ENCODE measurements around the gene SETD1A. TPM values are rescaled to one million over a fixed set of nuclear protein-coding genes. Genes with fewer than 3 reads are reported as not detected.

SETD1A gene
- total RNA-seq, 1 experiment from 2014 or later = 4.3 TPM

GRCh38 chr16:30953511-30954124, 3.9 kb upstream of the SETD1A start:
- H3K9ac ChIP-seq (ENCODE audit: low read length) = peak overlapping the region; percentile 43; the same call in 1 of the 2 replicates
- H3K9me3 ChIP-seq (ENCODE audit: low read length) = no peaks in the 10 kb centered on the region
- peaks cover 14% of the 10 kb centered on the region for H3K79me2 ChIP-seq (ENCODE audit: low read length)
- H3K27ac ChIP-seq (ENCODE audit: low read length) = 0 out of 2 replicates have a peak overlapping the region, but pooled peaks have one; percentile 48
- no peak overlapping the region for H2AFZ ChIP-seq (ENCODE audit: low read length)
- H3K27me3 ChIP-seq (ENCODE audit: low read length) = no peaks in the 10 kb centered on the region
- no peak overlapping the region for H3K4me3 ChIP-seq (ENCODE audit: low read length)
- peak; percentile 93 for DNase-seq
- peaks cover 3% of the 10 kb centered on the region; the same call in 1 of the 2 replicates for H4K20me1 ChIP-seq (ENCODE audit: insufficient read depth, low read depth, low read length)
- H3K36me3 ChIP-seq (ENCODE audit: insufficient read depth, low read length) = no peaks in the 10 kb centered on the region
- H3K4me2 ChIP-seq (ENCODE audit: low read depth, low read length, poor library complexity, severe bottlenecking) = no peak overlapping the region
- no peaks in the 10 kb centered on the region for H3K9me2 ChIP-seq (replicated peaks; ENCODE audit: insufficient read depth, low read length)
- H3K4me1 ChIP-seq (ENCODE audit: low read length) = peaks cover 37% of the 10 kb centered on the region

DNA sequence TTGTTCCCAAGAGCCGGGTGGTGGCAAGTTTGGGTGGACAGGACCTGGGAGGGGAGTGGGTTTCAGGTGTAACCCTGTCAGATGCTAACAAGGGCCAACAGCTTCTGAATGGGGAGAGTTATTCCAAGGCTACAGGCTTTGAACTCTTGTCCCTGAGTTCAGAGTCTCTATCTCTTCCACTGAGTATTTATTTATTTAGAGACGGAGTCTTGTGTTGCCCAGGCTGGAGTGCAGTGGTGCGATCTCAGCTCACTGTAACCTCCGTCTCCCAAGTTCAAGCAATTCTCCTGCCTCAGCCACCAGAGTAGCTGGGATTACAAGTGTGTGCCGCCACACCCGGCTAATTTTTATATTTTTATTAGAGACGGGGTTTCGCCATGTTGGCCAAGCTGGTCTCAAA, 2.6 kb upstream of the SETD1A start:
- Histone ChIP-seq H4K20me1 (ENCODE audit: insufficient read depth, low read depth, low read length) (peaks cover 8% of the 10 kb centered on the region), H3K27me3 (ENCODE audit: low read length) (no peaks in the 10 kb centered on the region), H3K27ac (ENCODE audit: low read length) (no peak overlapping the region), H3K9me3 (ENCODE audit: low read length) (no peaks in the 10 kb centered on the region), H3K9me2 (replicated peaks; ENCODE audit: insufficient read depth, low read length) (no peaks in the 10 kb centered on the region), H2AFZ (ENCODE audit: low read length) (no peak overlapping the region), H3K4me2 (ENCODE audit: low read depth, low read length, poor library complexity, severe bottlenecking) (no peak overlapping the region), H3K9ac (ENCODE audit: low read length) (no peak overlapping the region), H3K4me1 (ENCODE audit: low read length) (peaks cover 40% of the 10 kb centered on the region), H3K36me3 (ENCODE audit: insufficient read depth, low read length) (peaks cover 9% of the 10 kb centered on the region; the same call in 1 of the 2 replicates), H3K79me2 (ENCODE audit: low read length) (peaks cover 18% of the 10 kb centered on the region), H3K4me3 (ENCODE audit: low read length) (no peak overlapping the region)
- no peak for DNase-seq

DNA sequence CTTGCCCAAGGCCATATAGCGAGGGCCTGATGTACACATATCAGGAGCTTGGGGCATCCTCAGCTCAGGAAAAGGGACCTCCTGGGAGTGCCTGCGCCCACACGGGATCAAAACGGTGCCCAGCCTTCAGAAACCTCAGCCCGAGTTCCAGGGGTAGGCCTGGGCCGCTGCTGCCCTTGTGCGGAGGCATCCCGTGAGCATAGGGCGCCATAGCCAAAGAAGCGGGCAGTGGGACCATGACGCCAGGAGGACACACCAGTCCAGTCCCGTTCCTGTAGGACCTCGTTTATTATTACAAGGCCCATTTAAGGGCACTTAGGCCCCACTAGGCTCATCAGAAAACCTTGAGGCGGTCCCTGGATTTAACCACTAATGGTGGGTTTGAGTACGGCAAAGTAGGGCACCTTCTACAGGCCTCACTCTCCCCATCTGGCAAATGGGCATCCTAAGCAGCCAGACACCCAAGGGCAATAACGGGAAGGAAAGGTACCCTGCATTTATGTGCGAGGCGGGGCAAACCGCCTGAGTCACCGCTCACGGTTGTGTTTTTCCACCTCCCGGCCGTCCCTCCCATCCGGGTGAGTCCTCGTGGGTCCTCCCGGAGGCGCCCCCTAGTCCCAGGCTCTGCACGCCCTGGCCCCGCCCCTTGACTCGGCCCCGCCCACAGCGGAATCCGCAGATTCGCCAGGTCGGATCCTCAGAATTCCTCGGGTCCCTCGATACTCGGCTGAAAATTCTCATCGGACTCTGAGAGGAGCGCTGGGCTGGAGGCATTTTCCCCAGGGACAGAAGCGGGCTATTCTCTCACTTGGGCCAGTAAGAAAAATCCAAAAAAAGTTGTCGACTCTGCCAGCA, 726 bp upstream of the SETD1A start:
- no peaks in the 10 kb centered on the region for H3K27me3 ChIP-seq (ENCODE audit: low read length)
- peaks cover 23% of the 10 kb centered on the region for H3K79me2 ChIP-seq (ENCODE audit: low read length)
- peak; percentile 92 for DNase-seq
- no peaks in the 10 kb centered on the region for H3K9me2 ChIP-seq (replicated peaks; ENCODE audit: insufficient read depth, low read length)
- H2AFZ ChIP-seq (ENCODE audit: low read length) = peak overlapping the region; percentile 98
- peak overlapping the region; percentile 87 for H3K4me3 ChIP-seq (ENCODE audit: low read length)
- H3K27ac ChIP-seq (ENCODE audit: low read length) = peak overlapping the region; percentile 93
- H4K20me1 ChIP-seq (ENCODE audit: insufficient read depth, low read depth, low read length) = peaks cover 10% of the 10 kb centered on the region
- H3K4me2 ChIP-seq (ENCODE audit: low read depth, low read length, poor library complexity, severe bottlenecking) = peak overlapping the region; percentile 98
- peak overlapping the region; percentile 96 for H3K9ac ChIP-seq (ENCODE audit: low read length)
- H3K4me1 ChIP-seq (ENCODE audit: low read length) = peaks cover 33% of the 10 kb centered on the region
- H3K9me3 ChIP-seq (ENCODE audit: low read length) = no peaks in the 10 kb centered on the region
- H3K36me3 ChIP-seq (ENCODE audit: insufficient read depth, low read length) = peaks cover 25% of the 10 kb centered on the region; the same call in 1 of the 2 replicates

DNA sequence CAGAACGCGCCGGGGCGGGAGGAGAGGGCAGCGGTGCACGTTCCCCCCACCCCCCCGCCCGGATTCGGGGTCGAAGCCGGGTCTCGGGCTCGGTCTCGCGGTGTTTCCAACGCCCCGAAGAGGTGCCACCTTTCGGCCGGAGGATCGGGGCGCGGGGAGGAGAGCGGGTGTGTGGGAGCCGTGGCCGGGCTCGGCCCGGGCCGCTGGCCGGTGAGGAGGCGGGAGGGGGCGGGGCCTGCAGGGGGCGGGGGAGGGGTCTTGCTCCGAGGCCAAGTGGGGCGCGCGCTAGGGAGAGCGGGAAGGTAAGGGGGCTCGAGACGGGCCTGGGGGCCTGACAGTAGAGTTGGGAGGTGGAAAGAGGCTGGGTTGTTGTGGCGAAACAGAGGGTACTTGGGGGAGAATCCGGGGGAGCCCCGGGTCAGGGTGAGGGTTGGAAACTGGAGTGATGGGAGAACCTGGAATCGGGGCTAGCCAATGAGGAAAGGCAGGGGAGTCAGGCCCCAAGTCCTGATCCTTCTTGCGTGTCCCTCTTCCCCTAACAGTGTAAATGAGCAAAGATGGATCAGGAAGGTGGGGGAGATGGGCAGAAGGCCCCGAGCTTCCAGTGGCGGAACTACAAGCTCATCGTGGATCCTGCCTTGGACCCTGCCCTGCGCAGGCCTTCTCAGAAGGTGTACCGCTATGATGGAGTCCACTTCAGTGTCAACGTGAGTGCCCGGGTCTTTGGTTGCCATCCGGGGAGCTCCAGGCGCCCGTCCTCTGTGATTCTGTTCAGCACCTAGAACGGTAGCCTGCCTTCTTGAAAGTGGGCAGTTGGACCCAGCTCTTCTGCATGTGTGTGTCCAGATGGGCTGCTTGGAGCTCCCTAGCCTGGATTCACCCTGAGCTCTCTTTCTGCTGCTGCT, 873 bp downstream of the SETD1A start:
- peak overlapping the region; percentile 96 for H3K9ac ChIP-seq (ENCODE audit: low read length)
- no peaks in the 10 kb centered on the region for H3K9me2 ChIP-seq (replicated peaks; ENCODE audit: insufficient read depth, low read length)
- H3K36me3 ChIP-seq (ENCODE audit: insufficient read depth, low read length) = peaks cover 35% of the 10 kb centered on the region
- H3K4me1 ChIP-seq (ENCODE audit: low read length) = peaks cover 31% of the 10 kb centered on the region
- H3K4me2 ChIP-seq (ENCODE audit: low read depth, low read length, poor library complexity, severe bottlenecking) = peak overlapping the region; percentile 77
- no peak overlapping the region; the same call in 1 of the 2 replicates for H3K27ac ChIP-seq (ENCODE audit: low read length)
- peak overlapping the region; percentile 87 for H3K4me3 ChIP-seq (ENCODE audit: low read length)
- DNase-seq = peak; percentile 80
- no peaks in the 10 kb centered on the region for H3K9me3 ChIP-seq (ENCODE audit: low read length)
- no peak overlapping the region for H2AFZ ChIP-seq (ENCODE audit: low read length)
- peaks cover 10% of the 10 kb centered on the region for H4K20me1 ChIP-seq (ENCODE audit: insufficient read depth, low read depth, low read length)
- peaks cover 26% of the 10 kb centered on the region for H3K79me2 ChIP-seq (ENCODE audit: low read length)
- no peaks in the 10 kb centered on the region for H3K27me3 ChIP-seq (ENCODE audit: low read length)

DNA sequence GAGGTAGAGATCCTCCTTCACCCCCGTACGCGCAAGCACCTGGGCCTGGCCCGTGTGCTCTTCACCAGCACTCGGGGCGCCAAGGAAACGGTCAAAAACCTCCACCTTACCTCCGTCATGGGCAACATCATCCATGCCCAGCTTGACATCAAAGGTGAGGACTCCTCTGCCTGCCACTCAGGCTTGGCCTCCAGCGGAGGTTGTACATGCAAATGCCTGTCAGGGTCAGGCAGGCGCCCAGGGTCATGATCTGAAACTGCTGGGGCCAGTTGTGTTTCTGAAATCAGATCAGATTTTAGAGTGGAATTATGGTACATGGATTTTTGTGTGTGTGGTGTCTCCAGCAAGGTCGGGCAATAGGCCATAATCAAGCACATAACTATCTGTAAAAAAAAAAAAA, 3.8 kb downstream of the SETD1A start:
- H4K20me1 ChIP-seq (ENCODE audit: insufficient read depth, low read depth, low read length) = peaks cover 10% of the 10 kb centered on the region
- H3K27me3 ChIP-seq (ENCODE audit: low read length) = no peaks in the 10 kb centered on the region
- no peak overlapping the region for H3K4me3 ChIP-seq (ENCODE audit: low read length)
- H3K4me2 ChIP-seq (ENCODE audit: low read depth, low read length, poor library complexity, severe bottlenecking) = no peak overlapping the region
- H3K9me2 ChIP-seq (replicated peaks; ENCODE audit: insufficient read depth, low read length) = no peaks in the 10 kb centered on the region
- H3K36me3 ChIP-seq (ENCODE audit: insufficient read depth, low read length) = peaks cover 51% of the 10 kb centered on the region
- H3K27ac ChIP-seq (ENCODE audit: low read length) = no peak overlapping the region
- DNase-seq = no peak
- H3K79me2 ChIP-seq (ENCODE audit: low read length) = peaks cover 26% of the 10 kb centered on the region
- no peak overlapping the region for H2AFZ ChIP-seq (ENCODE audit: low read length)
- no peaks in the 10 kb centered on the region for H3K9me3 ChIP-seq (ENCODE audit: low read length)
- H3K9ac ChIP-seq (ENCODE audit: low read length) = no peak overlapping the region
- peaks cover 22% of the 10 kb centered on the region for H3K4me1 ChIP-seq (ENCODE audit: low read length)

DNA sequence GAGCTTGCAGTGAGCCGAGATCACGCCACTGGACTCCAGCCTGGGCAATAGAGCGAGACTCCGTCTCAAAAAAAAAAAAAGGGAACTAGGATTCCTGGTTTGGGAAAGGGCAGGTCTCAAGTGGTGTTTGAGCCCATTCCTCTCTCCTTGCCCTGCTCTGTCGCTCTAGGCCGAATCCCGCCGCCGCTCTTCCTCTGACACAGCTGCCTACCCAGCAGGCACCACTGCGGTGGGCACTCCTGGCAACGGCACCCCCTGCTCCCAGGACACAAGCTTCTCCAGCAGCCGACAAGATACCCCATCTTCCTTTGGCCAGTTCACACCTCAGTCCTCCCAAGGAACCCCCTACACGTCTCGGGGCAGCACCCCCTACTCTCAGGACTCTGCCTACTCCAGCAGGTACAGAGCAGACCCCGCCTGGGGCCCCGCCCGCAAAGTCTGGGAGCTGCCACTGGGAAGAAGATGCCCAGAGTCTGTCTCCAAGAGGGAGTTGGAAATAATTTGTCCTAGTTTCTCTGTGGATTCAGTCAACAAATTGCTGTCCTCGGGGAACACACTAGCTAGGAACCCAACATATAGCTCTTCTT, 6.5 kb downstream of the SETD1A start:
- Histone ChIP-seq H3K79me2 (ENCODE audit: low read length) (peaks cover 18% of the 10 kb centered on the region), H3K4me3 (ENCODE audit: low read length) (no peak overlapping the region), H3K9me3 (ENCODE audit: low read length) (no peaks in the 10 kb centered on the region), H4K20me1 (ENCODE audit: insufficient read depth, low read depth, low read length) (peaks cover 4% of the 10 kb centered on the region; the same call in 1 of the 2 replicates), H2AFZ (ENCODE audit: low read length) (no peak overlapping the region), H3K4me1 (ENCODE audit: low read length) (peaks cover 6% of the 10 kb centered on the region), H3K27me3 (ENCODE audit: low read length) (no peaks in the 10 kb centered on the region), H3K36me3 (ENCODE audit: insufficient read depth, low read length) (peaks cover 58% of the 10 kb centered on the region), H3K27ac (ENCODE audit: low read length) (no peak overlapping the region), H3K9ac (ENCODE audit: low read length) (no peak overlapping the region), H3K4me2 (ENCODE audit: low read depth, low read length, poor library complexity, severe bottlenecking) (no peak overlapping the region), H3K9me2 (replicated peaks; ENCODE audit: insufficient read depth, low read length) (no peaks in the 10 kb centered on the region)
- no peak for DNase-seq

DNA sequence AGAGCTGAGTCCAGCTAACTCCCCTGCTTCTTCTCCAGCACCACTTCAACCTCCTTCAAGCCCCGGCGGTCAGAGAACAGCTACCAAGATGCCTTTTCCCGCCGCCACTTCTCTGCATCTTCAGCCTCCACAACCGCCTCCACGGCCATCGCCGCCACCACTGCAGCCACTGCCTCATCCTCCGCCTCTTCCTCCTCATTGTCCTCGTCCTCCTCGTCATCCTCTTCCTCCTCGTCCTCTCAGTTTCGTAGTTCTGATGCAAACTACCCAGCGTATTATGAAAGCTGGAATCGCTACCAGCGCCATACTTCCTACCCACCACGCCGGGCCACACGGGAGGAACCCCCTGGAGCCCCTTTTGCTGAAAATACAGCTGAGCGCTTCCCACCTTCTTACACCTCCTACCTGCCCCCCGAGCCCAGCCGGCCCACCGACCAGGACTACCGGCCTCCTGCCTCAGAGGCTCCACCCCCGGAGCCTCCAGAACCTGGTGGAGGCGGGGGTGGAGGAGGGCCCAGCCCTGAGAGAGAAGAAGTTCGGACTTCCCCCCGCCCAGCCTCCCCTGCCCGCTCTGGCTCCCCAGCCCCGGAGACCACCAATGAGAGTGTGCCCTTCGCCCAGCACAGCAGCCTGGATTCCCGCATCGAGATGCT, 7.1 kb downstream of the SETD1A start:
- H3K36me3 ChIP-seq (ENCODE audit: insufficient read depth, low read length) = peaks cover 52% of the 10 kb centered on the region
- H3K9me2 ChIP-seq (replicated peaks; ENCODE audit: insufficient read depth, low read length) = no peaks in the 10 kb centered on the region
- H3K79me2 ChIP-seq (ENCODE audit: low read length) = peaks cover 11% of the 10 kb centered on the region
- no peak overlapping the region for H3K4me3 ChIP-seq (ENCODE audit: low read length)
- H3K4me1 ChIP-seq (ENCODE audit: low read length) = no peaks in the 10 kb centered on the region
- H3K27me3 ChIP-seq (ENCODE audit: low read length) = no peaks in the 10 kb centered on the region
- peaks cover 4% of the 10 kb centered on the region; the same call in 1 of the 2 replicates for H4K20me1 ChIP-seq (ENCODE audit: insufficient read depth, low read depth, low read length)
- no peak for DNase-seq
- no peak overlapping the region for H2AFZ ChIP-seq (ENCODE audit: low read length)
- no peak overlapping the region for H3K4me2 ChIP-seq (ENCODE audit: low read depth, low read length, poor library complexity, severe bottlenecking)
- no peak overlapping the region for H3K27ac ChIP-seq (ENCODE audit: low read length)
- no peak overlapping the region for H3K9ac ChIP-seq (ENCODE audit: low read length)
- no peaks in the 10 kb centered on the region for H3K9me3 ChIP-seq (ENCODE audit: low read length)
